Neutrophil (primary cell): ENCODE measurements around the gene BAZ2B.
"Not testable (repeated sequence)": the region's sequence is repeated elsewhere in the genome, so short reads cannot be mapped to it uniquely, and the experiment has no call there.

Experiments
- H3K27ac ChIP-seq: fragments of 200-600 bp; sonication (generic); 2 replicates; pipeline ENCODE4 v1.5.1; 2016; ENCODE audit warnings: mild to moderate bottlenecking, moderate library complexity
- H3K27me3 ChIP-seq: fragments of 200-600 bp; sonication (generic); 2 replicates; pipeline ENCODE4 v1.6.0; 2016; ENCODE audit warnings: mild to moderate bottlenecking
- H3K36me3 ChIP-seq: fragments of 200-600 bp; sonication (generic); 2 replicates; pipeline ENCODE4 v1.5.1; 2017
- H3K4me1 ChIP-seq, 2 experiments: fragments of 200-600 bp in 1 of 2; sonication (generic) in 1 of 2; 1 replicate in 1 of 2; 2 replicates in 1 of 2; pipeline versions ENCODE4 v1.5.1 to v1.6.1; 2013 to 2016; ENCODE audit warnings: low read depth in 1 of 2, low read length in 1 of 2, mild to moderate bottlenecking in 1 of 2, moderate library complexity in 1 of 2; ENCODE audit not compliant: control insufficient read depth in 1 of 2, insufficient read depth in 1 of 2
- H3K4me3 ChIP-seq, 2 experiments: fragments of 200-600 bp in 1 of 2; sonication (generic) in 1 of 2; 1 replicate in 1 of 2; 2 replicates in 1 of 2; pipeline ENCODE4 v1.5.1; 2013 to 2016; ENCODE audit warnings: low read depth in 1 of 2, low read length in 1 of 2, mild to moderate bottlenecking in 1 of 2, moderate library complexity in 1 of 2
- H3K9me3 ChIP-seq: fragments of 200-600 bp; sonication (generic); 2 replicates; pipeline ENCODE4 v1.5.1; 2016
- CTCF ChIP-seq: fragments of 200-600 bp; sonication (generic); IDR thresholded peaks from 2 replicates; pipeline ENCODE4 v1.5.1; 2016; ENCODE audit warnings: antibody characterized with exemption

The BAZ2B gene

GRCh38 chr2:159639071-159639470 is 22.7 kb upstream of the BAZ2B start:
- Histone ChIP-seq H3K4me3 (no peak overlapping the region), H3K9me3 (no peaks in the 10 kb centered on the region), H3K36me3 (no peaks in the 10 kb centered on the region), H3K27ac (no peak overlapping the region), H3K4me1 (peaks cover 32 to 42% of the 10 kb centered on the region in 2 experiments), H3K27me3 (no peaks in the 10 kb centered on the region)
- no peak for TF ChIP-seq CTCF

- H3K9me3 ChIP-seq: no peaks in the 10 kb centered on the region
- TF ChIP-seq CTCF: no peak
- H3K36me3 ChIP-seq: no peaks in the 10 kb centered on the region
- H3K4me3 ChIP-seq: no peak overlapping the region
- peaks cover 33 to 44% of the 10 kb centered on the region in 2 experiments for H3K4me1 ChIP-seq
- peak overlapping the region; percentile 54 for H3K27ac ChIP-seq
- no peaks in the 10 kb centered on the region for H3K27me3 ChIP-seq
These were observed 21.7 kb upstream of the BAZ2B start for GRCh38 chr2:159637988-159638501.

- no peak for TF ChIP-seq CTCF
- peak overlapping the region; percentile 54 for H3K27ac ChIP-seq
- H3K9me3 ChIP-seq: no peaks in the 10 kb centered on the region
- peaks cover 33 to 44% of the 10 kb centered on the region in 2 experiments for H3K4me1 ChIP-seq
- no peak overlapping the region for H3K4me3 ChIP-seq
- H3K27me3 ChIP-seq: no peaks in the 10 kb centered on the region
- H3K36me3 ChIP-seq: no peaks in the 10 kb centered on the region
These were observed 20.9 kb upstream of the BAZ2B start for GRCh38 chr2:159637240-159637639.

GRCh38 chr2:159635006-159635789 is 18.9 kb upstream of the BAZ2B start:
- Histone ChIP-seq H3K9me3 (no peaks in the 10 kb centered on the region), H3K27ac (peak overlapping the region; percentile 53), H3K4me3 (no peak overlapping the region), H3K36me3 (no peaks in the 10 kb centered on the region), H3K27me3 (no peaks in the 10 kb centered on the region), H3K4me1 (peaks cover 33 to 44% of the 10 kb centered on the region in 2 experiments)
- no peak for TF ChIP-seq CTCF

- H3K36me3 ChIP-seq: no peaks in the 10 kb centered on the region
- no peak overlapping the region for H3K27ac ChIP-seq
- no peaks in the 10 kb centered on the region for H3K27me3 ChIP-seq
- peaks cover 33 to 42% of the 10 kb centered on the region in 2 experiments for H3K4me1 ChIP-seq
- no peak for TF ChIP-seq CTCF
- H3K4me3 ChIP-seq: no peak overlapping the region
- H3K9me3 ChIP-seq: no peaks in the 10 kb centered on the region
These were observed 16.9 kb upstream of the BAZ2B start for GRCh38 chr2:159633219-159633618.

- not testable (repeated sequence) for H3K27me3 ChIP-seq, H3K4me3 ChIP-seq, H3K9me3 ChIP-seq, H3K27ac ChIP-seq, H3K4me1 ChIP-seq, H3K36me3 ChIP-seq
These were observed 9.3 kb upstream of the BAZ2B start for GRCh38 chr2:159625628-159626027.
